CD14-positive monocyte (primary cell): ENCODE results near the gene C19orf44. TPM values are rescaled to one million over a fixed set of nuclear protein-coding genes. Genes with fewer than 3 reads are reported as not detected.
A peak's percentile ranks its signal among the peaks of the same experiment; 100 is the strongest.
"Not testable (repeated sequence)": the region's sequence is repeated elsewhere in the genome, so short reads cannot be mapped to it uniquely, and the experiment has no call there.

Source experiments
- DNase-seq, 3 donors: peaks; one replicate each; pipeline ENCODE4 v3.0.0-alpha.2; 2011 to 2022
- H2AFZ ChIP-seq: 2 replicates; pipeline ENCODE4 v1.6.0; 2012; ENCODE audit warnings: mild to moderate bottlenecking, low read depth, low read length, inconsistent platforms; ENCODE audit not compliant: insufficient read depth, poor library complexity, severe bottlenecking
- H3K27ac ChIP-seq, 2 donors: 1 replicate in 1 of 2; 2 replicates in 1 of 2; pipeline ENCODE4 v1.5.1; 2012 to 2013; ENCODE audit warnings: low read length in 2 of 2, control low read depth in 1 of 2, inconsistent platforms in 1 of 2, low read depth in 1 of 2, mild to moderate bottlenecking in 1 of 2
- H3K27me3 ChIP-seq, 2 donors: one replicate each; pipeline versions ENCODE4 v1.6.0 to v1.6.1; 2011 to 2013; ENCODE audit warnings: low read length in 2 of 2; ENCODE audit not compliant: control insufficient read depth in 2 of 2, insufficient read depth in 2 of 2
- H3K36me3 ChIP-seq, 2 donors: replicated peaks in 1 of 2; 1 replicate in 1 of 2; 2 replicates in 1 of 2; pipeline versions ENCODE4 v1.5.1 to v1.6.1; 2012 to 2013; ENCODE audit warnings: low read length in 2 of 2, control low read depth in 1 of 2, inconsistent platforms in 1 of 2, mild to moderate bottlenecking in 1 of 2; ENCODE audit not compliant: insufficient read depth in 2 of 2, control insufficient read depth in 1 of 2
- H3K4me1 ChIP-seq, 2 donors: 1 replicate in 1 of 2; 2 replicates in 1 of 2; pipeline versions ENCODE4 v1.5.1 to v1.6.1; 2012 to 2013; ENCODE audit warnings: low read length in 2 of 2, control low read depth in 1 of 2, inconsistent platforms in 1 of 2, mild to moderate bottlenecking in 1 of 2, moderate library complexity in 1 of 2; ENCODE audit not compliant: insufficient read depth in 2 of 2, control insufficient read depth in 1 of 2
- H3K4me2 ChIP-seq: replicated peaks from 2 replicates; pipeline ENCODE3; 2012; ENCODE audit warnings: low read length, moderate library complexity, mild to moderate bottlenecking; ENCODE audit not compliant: poor library complexity, severe bottlenecking; ENCODE audit errors: extremely low read depth
- H3K4me3 ChIP-seq, 3 experiments: fragments of 200-600 bp in 1 of 3; sonication (generic) in 1 of 3; replicated peaks in 1 of 3; 1 replicate in 2 of 3; 2 replicates in 1 of 3; pipeline ENCODE4 v1.5.1; 2011 to 2013; ENCODE audit warnings: low read length in 3 of 3, mild to moderate bottlenecking in 3 of 3, control low read depth in 2 of 3, low read depth in 2 of 3, inconsistent platforms in 1 of 3, moderate library complexity in 1 of 3
- H3K79me2 ChIP-seq: 2 replicates; pipeline ENCODE4 v1.6.0; 2012; ENCODE audit warnings: mild to moderate bottlenecking, control low read depth, inconsistent platforms, low read length, moderate library complexity; ENCODE audit not compliant: insufficient read depth
- H3K9ac ChIP-seq: 2 replicates; pipeline ENCODE4 v1.6.0; 2017; ENCODE audit warnings: low read length, mild to moderate bottlenecking; ENCODE audit not compliant: insufficient read depth, poor library complexity, severe bottlenecking
- H3K9me3 ChIP-seq, 2 donors: replicated peaks in 1 of 2; 1 replicate in 1 of 2; 2 replicates in 1 of 2; pipeline versions ENCODE4 v1.5.1 to v1.6.1; 2012 to 2013; ENCODE audit warnings: low read length in 2 of 2, control low read depth in 1 of 2; ENCODE audit not compliant: control insufficient read depth in 1 of 2, insufficient read depth in 1 of 2
- H4K20me1 ChIP-seq: 2 replicates; pipeline ENCODE4 v1.6.0; 2012; ENCODE audit warnings: mild to moderate bottlenecking, low read length, control low read depth, moderate library complexity; ENCODE audit not compliant: insufficient read depth
- H3K27ac Mint-ChIP-seq, 7 donors: one replicate each; pipeline ENCODE4 v1.8.0; 2020; ENCODE audit warnings: mild to moderate bottlenecking in 7 of 7, mixed read lengths in 7 of 7, moderate library complexity in 6 of 7, inconsistent platforms in 2 of 7
- H3K27me3 Mint-ChIP-seq, 3 donors: one replicate each; pipeline ENCODE4 v1.8.0; 2021 to 2022; ENCODE audit warnings: low read depth in 3 of 3, mild to moderate bottlenecking in 3 of 3, mixed read lengths in 3 of 3, moderate library complexity in 3 of 3, inconsistent platforms in 1 of 3
- H3K36me3 Mint-ChIP-seq, 2 donors: one replicate each; pipeline ENCODE4 v1.8.0; 2020; ENCODE audit warnings: mixed read lengths in 2 of 2, inconsistent platforms in 1 of 2, mild to moderate bottlenecking in 1 of 2
- H3K4me1 Mint-ChIP-seq: one replicate; pipeline ENCODE4 v1.8.0; 2020; ENCODE audit warnings: mild to moderate bottlenecking, mixed read lengths
- H3K4me3 Mint-ChIP-seq, 2 donors: one replicate each; pipeline ENCODE4 v1.8.0; 2020; ENCODE audit warnings: mild to moderate bottlenecking in 2 of 2, mixed read lengths in 2 of 2, moderate library complexity in 1 of 2
- H3K9me3 Mint-ChIP-seq, 7 donors: one replicate each; pipeline ENCODE4 v1.8.0; 2020 to 2022; ENCODE audit warnings: mixed read lengths in 7 of 7, mild to moderate bottlenecking in 6 of 7, moderate library complexity in 6 of 7, inconsistent platforms in 2 of 7
- WGBS: methylation state at CpG from one replicate; pipeline ENCODE4 v1.1.5; 2013; ENCODE audit warnings: missing lambda C conversion rate; ENCODE audit not compliant: insufficient coverage; 5-methylcytosine and 5-hydroxymethylcytosine counted together
- intact Hi-C, 2 donors: fragments of 100-400 bp; cut with micrococcal nuclease; formaldehyde crosslinking; loops; one replicate each; pipeline versions ENCODE4 v1.15.0 to v1.15.1; 2023
- polyA plus RNA-seq, 3 donors: library from polyadenylated mRNA; depleted of rRNA in 1 of 3; unstranded in 2 of 3; stranded (reverse) in 1 of 3; fragments of 300-500 nt in 2 of 3; fragments of >200 nt in 1 of 3; fragmentation: Illumina TruSeq in 2 of 3; gene quantifications; 1 replicate in 2 of 3; 2 replicates in 1 of 3; pipeline ENCODE4 v1.2.3, GENCODE V29; 2012 to 2021
- TF ChIP-seq, protein P1 (sequence below): fragments of 200-600 bp; IDR thresholded peaks from one replicate; pipeline ENCODE4 v1.8.0; 2022; ENCODE audit warnings: antibody characterized with exemption, mild to moderate bottlenecking

C19orf44 gene
- polyA plus RNA-seq, 3 donors, result 0.58 to 0.65 TPM; not detected in 1

DNA sequence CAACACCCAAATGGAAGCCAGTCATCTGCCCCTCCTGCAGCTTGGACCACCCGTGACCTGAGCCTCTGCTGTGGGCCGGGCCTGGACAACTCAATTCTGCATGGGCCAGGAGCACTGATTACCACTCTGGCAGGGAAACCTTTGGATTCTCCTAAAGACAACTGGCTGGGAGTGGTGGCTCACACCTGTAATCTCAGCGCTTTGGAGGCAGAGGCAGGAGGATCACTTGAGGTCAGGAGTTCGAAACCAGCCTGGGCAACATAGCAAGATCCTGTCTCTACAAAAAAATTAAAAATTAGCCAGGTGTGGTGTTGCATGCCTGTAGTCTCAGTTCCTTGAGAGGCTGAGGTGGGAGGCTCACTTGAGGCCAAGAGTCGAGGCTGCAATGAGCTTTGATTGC, 31.0 kb upstream of the C19orf44 start:
- no peak overlapping the region for H3K4me2 ChIP-seq
- no peak overlapping the region for H3K27ac ChIP-seq
- WGBS, result 92% methylated on average over 3 of the region's 5 CpGs
- Mint-ChIP-seq H3K4me3 (no peak overlapping the region), H3K27me3 (no peaks in the 10 kb centered on the region), H3K27ac (peak overlapping the region in 3 of 7 donors; percentile 2 to 73 (median 52)), H3K9me3 (no peaks in the 10 kb centered on the region), H3K4me1 (peaks cover 45% of the 10 kb centered on the region), H3K36me3 (peaks cover 25 to 32% of the 10 kb centered on the region in 2 donors)
- peaks cover 5 to 9% of the 10 kb centered on the region in 2 donors for H3K36me3 ChIP-seq
- H3K4me1 ChIP-seq, result peaks cover 8 to 18% of the 10 kb centered on the region in 2 donors
- TF ChIP-seq, protein P1, sequence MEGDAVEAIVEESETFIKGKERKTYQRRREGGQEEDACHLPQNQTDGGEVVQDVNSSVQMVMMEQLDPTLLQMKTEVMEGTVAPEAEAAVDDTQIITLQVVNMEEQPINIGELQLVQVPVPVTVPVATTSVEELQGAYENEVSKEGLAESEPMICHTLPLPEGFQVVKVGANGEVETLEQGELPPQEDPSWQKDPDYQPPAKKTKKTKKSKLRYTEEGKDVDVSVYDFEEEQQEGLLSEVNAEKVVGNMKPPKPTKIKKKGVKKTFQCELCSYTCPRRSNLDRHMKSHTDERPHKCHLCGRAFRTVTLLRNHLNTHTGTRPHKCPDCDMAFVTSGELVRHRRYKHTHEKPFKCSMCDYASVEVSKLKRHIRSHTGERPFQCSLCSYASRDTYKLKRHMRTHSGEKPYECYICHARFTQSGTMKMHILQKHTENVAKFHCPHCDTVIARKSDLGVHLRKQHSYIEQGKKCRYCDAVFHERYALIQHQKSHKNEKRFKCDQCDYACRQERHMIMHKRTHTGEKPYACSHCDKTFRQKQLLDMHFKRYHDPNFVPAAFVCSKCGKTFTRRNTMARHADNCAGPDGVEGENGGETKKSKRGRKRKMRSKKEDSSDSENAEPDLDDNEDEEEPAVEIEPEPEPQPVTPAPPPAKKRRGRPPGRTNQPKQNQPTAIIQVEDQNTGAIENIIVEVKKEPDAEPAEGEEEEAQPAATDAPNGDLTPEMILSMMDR, result no peak
- intact Hi-C loops, result no loop called here
- no peak overlapping the region for H3K9ac ChIP-seq
- peaks cover 92% of the 10 kb centered on the region for H4K20me1 ChIP-seq
- H3K4me3 ChIP-seq, result no peak overlapping the region
- no peaks in the 10 kb centered on the region for H3K27me3 ChIP-seq
- no peaks in the 10 kb centered on the region for H3K9me3 ChIP-seq
- no peak for DNase-seq
- peaks cover 100% of the 10 kb centered on the region for H3K79me2 ChIP-seq
- H2AFZ ChIP-seq, result no peak overlapping the region

DNA sequence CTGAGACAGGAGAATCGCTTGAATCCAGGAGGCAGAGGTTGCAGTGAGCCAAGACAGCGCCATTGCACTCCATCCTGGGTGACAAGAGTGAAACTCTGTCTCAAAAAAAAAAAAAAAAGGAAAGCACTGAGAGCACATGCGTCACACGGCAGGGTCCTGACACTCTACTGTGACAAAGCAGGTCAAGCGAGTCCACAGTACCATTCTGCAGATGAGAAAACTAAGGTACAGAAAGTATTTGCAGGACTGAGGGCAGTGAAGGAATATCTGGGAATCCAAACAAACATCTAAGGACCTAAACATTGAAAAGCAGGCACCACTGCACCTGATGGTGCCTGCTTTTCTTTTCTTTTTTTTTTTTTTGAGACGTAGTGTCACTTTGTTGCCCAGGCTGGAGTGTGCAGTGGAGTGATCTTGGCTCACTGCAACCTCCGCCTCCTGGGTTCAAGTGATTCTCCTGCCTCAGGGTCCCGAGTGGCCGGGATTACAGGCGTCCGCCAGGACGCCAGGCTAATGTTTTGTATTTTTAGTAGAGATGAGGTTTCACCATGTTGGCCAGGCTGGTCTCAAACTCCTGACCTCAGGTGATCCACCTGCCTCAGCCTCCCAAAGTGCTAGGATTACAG, 29.3 kb upstream of the C19orf44 start:
- H3K27me3 ChIP-seq, intact Hi-C loops, H3K4me3 Mint-ChIP-seq, H3K4me2 ChIP-seq, H3K4me3 ChIP-seq, DNase-seq, H3K9ac ChIP-seq, H3K9me3 ChIP-seq, H3K36me3 ChIP-seq, H3K27me3 Mint-ChIP-seq, H3K9me3 Mint-ChIP-seq, H3K27ac ChIP-seq, H2AFZ ChIP-seq: not testable (repeated sequence)
- H3K79me2 ChIP-seq, result peaks cover 97% of the 10 kb centered on the region
- peaks cover 18 to 30% of the 10 kb centered on the region in 2 donors for H3K4me1 ChIP-seq
- peaks cover 88% of the 10 kb centered on the region for H4K20me1 ChIP-seq
- WGBS, result 100% methylated on average over 3 of the region's 12 CpGs
- Mint-ChIP-seq H3K27ac (peak overlapping the region in 3 of 7 donors; percentile 9 to 73 (median 30)), H3K36me3 (peaks cover 24 to 32% of the 10 kb centered on the region in 2 donors), H3K4me1 (peaks cover 47% of the 10 kb centered on the region)
